ENCODE data around the gene POLR2L.

The POLR2L gene

DNA sequence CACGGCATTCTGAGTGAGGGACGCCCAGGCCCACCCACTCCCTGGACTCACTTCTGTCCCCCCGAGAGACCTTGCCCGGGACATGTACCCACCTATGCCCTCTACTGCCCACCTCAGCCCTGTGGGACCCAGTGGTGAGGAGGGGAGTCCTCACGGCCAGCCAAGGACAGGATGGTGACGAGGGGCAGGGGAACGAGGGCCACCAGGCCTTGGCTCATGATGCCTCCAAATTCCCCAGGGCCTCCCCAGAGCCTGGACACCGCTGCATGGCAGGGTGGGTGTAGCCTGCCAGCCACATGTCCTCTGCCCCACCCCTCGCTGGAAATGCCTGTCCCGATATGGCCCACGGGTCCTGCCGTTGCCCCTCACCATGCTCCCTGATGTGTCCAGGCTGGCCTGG, 26.5 kb upstream of the POLR2L start:
- DNase-seq (ENCODE audit: low read depth in 2 of 2) = no peak

DNA sequence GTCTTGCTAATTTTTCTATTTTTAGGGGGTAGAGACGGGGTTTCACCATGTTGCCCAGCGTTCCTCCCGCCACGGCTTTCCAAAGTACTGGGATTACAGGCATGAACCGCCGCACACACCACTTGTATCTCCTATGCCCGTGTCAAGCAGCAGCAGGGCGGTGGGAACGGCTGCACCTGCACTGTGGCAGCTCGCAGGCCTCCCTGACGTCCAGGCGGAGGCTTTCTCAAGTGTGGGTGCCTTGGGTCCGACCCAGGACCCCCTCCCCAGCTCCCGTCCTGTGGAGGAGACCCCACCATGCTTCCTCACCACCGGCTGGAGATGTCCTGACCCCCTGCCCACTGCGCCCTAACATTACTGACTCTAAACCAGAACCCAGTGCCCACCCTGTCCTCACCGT, 26.1 kb upstream of the POLR2L start:
- no peak for DNase-seq (ENCODE audit: low read depth in 2 of 2)

DNA sequence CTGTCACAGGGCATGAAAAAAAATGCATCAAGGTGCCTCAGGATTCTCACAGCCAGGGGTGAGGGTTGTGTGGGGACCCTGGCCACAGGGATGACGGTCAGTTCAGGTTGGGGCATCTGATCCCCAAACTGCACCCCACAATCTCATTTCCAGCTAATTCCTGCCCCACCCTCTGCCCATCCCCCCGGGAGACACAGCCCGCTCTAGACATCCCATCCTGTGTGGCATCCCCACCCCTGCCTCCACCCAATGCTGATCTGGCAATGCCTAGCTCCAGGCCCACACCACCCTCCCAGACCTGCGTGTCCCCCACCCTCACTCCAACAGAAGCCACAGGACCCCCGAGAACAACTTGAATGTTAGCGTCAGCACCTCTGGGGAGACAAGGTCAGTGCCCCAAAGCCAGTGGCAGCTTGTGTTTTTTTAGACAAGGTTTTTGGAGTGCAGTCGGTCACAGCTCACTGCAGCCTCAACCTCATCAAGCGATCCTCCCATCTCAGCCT, 25.6 kb upstream of the POLR2L start:
- DNase-seq (ENCODE audit: low read depth in 2 of 2) = no peak

DNA sequence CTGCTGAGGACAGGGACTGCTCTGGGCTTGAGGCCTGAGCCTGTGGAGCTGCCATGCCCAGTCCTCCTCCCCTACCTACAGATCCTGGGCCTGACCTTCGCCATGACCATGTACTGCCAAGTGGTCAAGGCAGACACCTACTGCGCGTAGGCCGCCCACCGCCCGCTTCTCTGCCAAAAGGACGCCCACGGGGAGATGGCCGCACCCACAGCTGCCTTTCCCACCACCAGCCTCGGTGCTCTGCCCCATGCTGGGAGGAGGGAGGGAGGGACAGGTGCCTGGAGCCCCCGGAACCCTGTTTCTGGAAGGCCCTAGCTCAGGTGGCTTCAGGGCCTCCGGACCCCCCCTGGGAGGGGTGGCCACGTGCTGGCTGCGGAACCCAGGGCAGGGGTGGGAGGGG, 24.2 kb upstream of the POLR2L start:
- DNase-seq (ENCODE audit: low read depth in 2 of 2) = no peak

DNA sequence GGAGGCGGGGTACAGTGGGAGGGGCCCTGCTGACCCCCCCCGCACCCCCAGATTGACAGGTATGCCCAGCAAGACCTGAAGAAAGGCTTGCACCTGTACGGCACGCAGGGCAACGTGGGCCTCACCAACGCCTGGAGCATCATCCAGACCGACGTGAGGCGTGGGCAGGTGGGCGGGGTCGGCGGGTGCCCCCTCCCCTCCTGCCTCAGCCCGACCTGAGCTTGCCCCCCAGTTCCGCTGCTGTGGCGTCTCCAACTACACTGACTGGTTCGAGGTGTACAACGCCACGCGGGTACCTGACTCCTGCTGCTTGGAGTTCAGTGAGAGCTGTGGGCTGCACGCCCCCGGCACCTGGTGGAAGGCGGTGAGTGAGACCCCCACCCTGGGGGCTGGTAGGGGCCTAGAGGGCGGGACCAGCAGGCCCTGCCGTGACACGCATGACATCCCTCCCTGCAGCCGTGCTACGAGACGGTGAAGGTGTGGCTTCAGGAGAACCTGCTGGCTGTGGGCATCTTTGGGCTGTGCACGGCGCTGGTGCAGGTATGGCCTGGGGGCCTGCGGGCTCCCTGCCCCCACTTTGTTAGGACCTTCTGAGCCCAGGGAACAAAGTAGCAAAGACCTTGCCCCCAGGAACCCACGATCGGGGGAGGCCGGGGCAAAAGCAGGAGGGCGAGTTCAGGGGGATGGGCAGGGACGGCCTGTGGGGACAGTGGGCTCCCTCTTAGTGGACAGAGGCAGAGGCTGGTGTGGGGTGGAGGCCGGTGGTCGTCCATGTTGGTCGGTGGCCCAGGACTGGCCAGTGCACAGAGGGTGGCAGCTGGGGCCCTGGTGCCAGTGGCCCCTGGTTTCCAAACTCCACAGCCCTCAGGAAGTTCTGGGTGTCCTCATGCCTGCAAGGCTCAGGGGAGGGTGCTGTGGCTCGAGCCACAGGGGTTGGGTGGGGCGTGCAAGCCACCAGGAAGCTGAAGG, 23.4 kb upstream of the POLR2L start:
- DNase-seq (ENCODE audit: low read depth in 2 of 2) = no peak

DNA sequence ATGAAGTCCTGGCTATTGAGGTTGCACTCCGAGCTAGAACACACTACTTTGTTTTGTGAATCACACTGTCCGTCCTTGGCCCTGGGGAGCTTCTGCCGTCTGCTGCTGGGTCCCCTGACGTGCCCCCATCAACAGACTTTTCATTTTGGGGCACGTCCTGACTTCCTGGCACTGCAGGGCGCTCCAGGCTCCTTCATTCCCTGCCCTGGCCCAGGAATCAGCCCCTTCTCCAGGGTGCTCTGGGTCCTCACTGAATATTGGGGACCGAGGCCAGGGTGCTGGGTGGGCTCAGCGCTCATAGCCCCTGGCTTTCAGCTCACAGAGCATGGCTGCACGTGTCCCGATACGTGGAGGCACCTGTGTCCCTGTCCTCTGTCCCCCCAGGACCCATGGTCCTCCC, 22.6 kb upstream of the POLR2L start:
- DNase-seq (ENCODE audit: low read depth in 2 of 2) = no peak

DNA sequence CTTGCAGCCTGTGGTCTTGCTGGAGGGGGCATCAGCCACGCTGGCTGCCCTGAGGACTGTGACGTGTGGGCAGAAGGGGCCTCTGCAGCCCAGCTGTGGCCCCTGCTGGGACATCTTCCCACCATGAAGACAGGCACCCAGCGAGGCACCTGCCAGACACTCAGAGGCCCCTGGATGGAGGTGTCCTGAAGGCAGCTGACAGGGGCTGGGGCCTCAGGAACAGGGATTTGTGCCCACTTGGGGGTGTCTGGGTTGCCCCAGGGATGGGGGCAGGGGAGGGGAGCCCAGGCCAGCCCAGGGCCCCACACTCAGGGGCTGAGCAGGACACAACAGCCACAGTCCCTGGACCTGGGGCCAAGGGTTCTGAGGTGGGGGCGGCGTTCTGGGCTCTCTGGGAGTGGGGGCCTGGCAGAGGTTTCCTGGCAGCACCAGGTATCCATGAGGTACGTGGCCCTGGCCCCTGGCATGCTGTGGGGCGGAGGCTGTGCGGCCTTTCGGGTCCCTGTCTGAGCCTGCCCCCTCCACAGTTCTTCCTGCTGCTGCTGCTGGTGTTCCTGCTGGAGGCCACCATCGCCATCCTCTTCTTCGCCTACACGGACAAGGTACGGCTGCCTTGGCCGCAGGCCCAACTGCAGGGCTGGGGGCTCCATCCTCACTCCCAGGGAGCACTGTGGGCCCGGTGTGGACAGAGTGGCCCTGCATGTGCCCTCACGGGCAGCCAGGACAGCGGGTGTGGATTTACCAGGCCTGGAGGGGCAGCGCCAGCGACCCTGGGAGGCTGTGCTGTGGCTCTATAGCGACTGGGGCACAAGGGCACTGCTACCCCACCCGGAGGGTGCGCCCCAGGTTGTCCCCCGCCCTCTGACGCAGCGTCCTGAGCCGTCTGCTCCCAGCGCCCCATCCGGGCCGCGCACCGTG, 21.8 kb upstream of the POLR2L start:
- no peak for DNase-seq (ENCODE audit: low read depth in 2 of 2)

DNA sequence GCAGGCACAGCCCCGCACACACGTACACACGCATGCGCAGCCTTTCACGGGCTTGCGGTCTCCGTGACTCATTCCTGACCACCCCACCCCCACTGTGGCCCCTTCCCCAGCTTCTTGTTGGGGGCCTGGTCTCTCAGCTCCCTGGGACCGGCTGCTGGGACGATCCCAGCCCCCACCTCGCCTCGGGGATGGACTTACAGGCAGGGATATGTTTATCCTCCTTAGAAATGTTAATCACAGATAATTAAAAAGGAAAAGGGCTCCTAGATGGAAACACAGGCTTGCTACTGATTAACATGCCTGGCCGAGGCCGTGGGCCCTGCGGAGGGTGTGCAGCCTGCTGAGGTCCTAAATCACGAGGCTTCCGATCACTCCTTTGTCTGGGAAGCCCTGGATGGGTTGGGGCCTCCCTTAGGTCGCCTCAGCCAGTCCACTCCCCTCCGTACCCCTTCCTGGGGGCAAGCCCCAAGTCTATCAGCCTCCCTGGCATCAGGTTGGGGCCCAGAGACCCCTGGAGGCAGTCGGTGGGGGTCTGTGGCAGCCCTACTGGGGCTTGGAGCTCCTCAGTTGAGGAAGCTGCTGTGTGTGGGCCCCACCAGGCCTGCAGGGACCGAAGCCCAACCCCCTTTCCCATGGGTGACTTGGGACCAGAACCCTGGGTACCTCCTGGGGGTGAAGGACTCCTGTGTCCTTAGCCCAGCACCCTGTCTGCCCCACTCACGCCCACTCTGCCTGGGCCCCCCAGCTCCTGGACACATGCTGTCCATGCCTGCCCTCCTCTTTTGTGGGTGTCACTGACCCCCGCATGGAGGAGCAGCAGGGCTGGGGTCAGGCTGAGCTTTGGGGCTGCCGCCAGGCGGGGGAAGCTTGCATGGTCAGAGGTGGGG, 20.9 kb upstream of the POLR2L start:
- no peak for DNase-seq (ENCODE audit: low read depth in 2 of 2)

DNA sequence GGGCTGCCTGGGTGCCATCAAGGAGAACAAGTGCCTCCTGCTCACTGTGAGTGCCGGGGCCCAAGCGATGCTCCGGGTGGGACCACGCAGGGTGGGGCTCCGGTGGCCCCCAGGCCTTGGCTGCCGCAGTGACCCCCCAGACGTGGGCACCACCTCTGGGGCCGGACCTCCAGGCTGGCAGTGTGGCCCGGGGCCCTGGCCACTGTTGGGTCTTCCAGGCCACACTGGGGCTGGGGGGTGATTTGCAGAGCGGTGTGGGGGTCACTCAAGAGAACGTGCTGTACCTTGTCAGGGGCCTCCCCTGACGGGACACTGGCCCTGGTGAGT, 20.3 kb upstream of the POLR2L start:
- DNase-seq (ENCODE audit: low read depth in 2 of 2) = no peak

DNA sequence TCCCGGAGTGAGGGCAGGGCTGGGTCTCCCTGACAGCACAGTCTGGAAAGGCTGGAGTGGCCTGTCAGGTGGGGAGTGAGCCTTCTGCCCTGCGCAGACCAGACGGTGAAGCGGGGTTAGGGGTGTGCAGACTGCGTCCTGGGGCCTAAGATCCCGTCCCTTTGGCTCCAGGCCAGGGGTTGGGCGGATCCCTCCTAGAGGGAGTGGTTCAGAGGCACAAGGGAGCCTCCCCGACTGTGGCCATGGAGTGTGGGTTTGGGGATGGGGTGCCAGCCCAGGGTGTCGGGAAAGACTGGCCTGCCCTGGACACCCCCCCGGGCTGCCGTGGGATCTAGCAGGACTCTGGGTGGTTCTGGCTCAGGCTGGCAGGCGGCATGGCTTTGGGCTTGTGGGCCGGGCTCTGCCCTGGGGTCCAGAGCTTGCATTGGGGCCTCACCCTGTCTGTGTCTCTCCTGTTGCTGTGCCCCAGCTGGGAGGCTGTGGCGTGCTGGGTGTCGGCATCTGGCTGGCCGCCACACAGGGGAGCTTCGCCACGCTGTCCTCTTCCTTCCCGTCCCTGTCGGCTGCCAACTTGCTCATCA, 19.8 kb upstream of the POLR2L start:
- DNase-seq (ENCODE audit: low read depth in 2 of 2) = no peak

DNA sequence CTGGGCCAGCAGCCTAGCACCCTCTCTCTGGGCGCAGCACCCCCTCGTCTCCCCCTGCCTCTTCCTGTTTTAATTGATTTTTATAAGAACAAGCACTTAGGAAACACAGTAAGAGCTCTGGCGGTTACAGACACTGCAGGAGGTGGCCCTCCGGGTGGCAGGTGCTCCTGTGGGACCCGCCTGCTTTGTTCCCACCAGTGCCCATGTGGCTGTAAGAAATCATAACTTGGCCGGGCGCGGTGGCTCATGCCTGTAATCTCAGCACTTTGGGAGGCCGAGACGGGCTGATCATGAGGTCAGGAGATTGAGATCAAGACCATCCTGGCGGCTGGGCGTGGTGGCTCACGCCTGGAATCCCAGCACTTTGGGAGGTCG, 18.8 kb upstream of the POLR2L start:
- no peak for DNase-seq (ENCODE audit: low read depth in 2 of 2)

DNA sequence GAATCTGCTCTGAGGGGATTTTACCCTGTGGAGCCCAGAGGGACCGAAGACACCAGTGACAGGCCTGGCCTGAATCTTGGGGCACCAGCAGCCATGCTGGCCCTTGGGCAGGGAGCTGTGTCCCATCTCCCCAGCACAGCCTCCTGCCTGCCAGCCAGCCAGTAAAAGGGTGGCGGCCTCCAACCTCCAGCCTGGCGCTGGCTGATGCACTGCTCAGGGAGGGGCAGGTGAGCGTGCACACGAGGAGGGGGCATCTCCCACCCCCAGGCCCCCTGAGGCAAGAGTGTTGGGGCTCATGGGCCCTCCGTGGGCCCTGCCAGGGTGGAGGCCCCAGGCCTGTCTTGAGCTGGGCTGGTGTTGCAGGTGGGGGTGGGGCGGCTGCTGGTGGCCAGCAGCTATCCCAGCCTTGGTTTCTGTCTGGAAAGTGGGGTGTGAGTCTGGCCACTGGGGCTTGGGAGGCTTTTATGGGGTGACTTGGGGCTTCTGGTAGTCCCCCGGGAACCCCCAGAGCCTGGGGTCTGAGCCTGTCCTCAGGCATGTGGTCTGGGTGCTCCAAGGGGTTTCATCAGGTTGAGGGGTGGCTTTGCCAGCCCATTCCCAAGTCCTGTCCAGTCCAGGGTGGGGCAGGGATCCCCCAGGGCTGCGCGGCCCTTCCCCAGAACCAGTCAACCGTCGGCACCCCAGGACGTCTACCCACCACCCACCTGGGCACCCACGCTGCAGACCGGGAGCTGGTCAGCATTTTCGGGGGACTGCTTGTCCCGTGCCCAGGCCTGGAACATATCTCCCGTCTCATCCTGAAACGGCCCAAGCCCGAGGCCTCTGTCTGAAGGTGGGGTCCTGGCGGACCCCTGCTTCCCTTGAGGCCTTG, 18.1 kb upstream of the POLR2L start:
- no peak for DNase-seq (ENCODE audit: low read depth in 2 of 2)

DNA sequence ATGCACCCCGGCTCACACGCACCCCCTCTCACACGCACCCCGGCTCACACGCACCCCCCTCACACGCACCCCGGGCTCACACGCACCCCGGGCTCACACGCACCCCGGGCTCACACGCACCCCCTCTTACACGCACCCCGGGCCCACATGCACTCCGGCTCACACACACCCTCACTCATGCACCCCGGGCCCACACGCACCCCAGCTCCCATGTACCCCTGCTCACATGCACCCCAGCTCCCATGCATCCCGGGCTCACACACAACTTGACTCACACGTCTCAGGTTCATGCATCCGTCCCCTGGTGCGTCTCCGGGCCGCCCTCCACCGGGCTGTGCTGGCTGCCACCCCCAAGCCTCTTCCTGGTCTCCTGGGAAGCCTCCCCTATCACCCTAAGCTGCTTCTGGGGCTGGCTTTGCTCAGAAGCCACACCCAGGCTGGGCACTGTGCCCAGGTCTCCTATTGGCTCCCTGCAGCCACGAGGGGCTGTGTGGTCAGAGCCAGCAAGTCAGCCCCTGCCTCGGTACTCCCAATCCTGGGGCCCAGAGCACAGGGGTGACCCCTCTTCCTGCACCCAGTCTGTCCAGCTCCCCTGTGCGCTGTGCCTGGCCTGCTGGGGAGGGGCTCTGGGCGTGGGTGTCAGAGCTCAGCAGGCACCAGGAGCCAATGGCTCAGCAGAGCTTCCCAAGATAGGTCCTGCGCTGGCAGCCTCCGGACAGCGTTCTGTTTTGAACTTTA, 17.2 kb upstream of the POLR2L start:
- DNase-seq (ENCODE audit: low read depth in 2 of 2) = no peak

DNA sequence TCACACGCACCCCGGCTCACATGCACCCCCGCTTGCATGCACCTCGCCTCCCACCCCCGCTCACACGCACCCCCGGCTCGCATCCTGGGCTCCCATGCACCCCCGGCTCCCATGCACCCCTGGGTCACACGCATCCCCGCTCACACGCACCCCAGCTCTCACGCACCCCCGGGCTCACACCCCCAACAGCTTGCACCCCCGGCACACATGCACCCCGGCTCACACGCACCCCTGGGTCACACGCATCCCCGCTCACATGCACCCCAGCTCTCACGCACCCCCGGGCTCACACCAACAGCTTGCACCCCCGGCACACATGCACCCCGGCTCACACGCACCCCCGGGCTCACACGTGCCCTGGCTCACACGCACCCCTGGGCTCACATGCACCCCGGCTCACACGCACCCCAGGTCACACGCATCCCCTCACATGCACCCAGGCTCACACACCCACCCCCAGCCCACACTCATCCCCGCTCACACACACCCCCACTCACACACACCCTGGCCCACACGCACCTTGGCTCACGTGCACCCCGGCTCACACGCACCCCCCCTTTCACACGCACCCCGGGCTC, 16.5 kb upstream of the POLR2L start:
- DNase-seq (ENCODE audit: low read depth in 2 of 2) = no peak

DNA sequence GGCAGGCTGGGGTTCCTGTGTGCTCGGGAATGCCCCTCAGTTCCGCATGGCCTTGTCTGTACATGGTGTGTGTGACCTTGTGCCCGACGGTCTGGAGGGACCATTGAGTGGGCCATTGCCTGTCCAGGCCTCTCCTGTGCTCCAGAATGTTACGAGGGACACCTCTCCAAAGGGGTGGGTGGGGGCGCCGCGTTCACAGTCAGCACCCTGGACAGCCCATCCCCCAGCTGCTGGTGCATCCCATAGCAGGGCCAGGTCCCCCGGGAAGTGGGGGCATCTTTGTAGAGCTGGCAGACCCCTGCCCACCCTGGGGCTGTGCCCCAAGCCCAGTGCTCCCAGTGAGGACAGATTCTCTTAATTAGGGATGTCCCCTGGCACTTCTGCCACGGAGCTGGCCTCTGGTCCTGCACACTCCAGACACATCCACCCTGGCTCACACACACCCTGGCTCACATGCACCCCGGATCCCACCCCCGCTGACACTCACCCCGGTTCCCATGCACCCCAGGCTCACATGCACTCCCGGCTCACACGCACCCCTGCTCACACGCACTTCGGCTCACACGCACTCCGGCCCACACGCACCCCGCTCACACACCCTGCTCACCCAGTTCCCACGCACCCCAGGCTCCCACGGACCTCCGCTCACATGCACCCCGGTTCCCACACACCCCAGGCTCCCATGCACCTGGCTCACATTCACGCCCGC, 15.9 kb upstream of the POLR2L start:
- no peak for DNase-seq (ENCODE audit: low read depth in 2 of 2)

DNA sequence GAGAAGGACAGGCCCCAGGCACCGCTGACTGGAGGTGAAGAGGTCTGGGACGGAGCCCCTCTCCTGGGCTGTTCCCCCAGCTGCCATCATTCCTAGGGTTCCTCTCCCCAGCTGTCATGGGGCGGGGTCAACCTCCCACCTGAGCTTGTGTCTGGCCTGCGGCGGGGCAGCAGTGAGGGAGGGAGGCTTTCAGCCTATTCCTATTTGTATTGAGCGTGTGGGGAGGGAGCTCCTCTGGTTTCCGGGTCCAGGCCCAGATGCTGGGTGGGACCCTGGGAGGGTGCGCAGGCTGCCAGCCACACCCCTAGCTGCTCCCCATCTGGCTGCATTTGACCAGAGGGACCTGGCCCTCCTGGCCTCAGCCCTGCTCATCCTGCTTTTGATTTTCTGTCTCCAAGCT, 14.1 kb upstream of the POLR2L start:
- no peak for DNase-seq (ENCODE audit: low read depth in 2 of 2)

DNA sequence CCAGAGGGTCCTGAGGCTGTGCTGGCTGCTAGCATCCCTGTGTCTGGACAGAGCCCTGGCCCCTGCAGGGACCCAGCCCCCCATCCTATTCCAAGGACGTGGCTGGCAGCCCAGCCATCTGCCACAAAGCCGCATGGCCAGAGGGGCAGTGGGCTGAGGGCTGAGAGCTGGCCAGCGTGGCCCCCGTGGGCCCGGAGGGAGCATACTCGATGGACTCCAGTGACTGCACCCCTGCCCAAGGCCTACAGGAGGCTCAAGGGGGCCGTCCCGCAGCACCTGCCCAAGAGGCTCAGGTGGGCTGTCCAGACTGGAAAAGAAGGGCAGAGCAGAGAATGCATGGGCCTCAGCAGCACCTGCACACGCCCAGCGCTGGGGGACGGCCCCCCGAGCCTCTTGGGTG, 13.5 kb upstream of the POLR2L start:
- no peak for DNase-seq (ENCODE audit: low read depth in 2 of 2)

DNA sequence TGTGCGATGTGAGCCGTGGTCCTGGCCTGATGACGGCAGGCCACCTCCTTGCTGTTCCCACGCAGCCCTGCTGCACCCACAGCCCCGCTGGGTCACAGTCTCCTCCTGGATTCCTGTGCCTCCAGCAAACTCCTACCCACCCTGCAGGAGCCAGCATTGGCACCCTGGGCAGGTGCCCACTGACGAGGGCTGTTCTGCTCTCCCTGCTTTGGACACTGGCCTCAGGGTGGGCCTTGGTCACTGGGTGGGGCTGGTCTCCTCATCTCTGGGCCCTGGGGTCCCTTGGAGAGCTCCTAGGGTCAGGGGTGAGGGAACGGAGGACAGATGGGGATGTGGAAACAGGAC, 13.0 kb upstream of the POLR2L start:
- DNase-seq (ENCODE audit: low read depth in 2 of 2) = no peak
